GM23338 (cell line): ENCODE results near the gene TNS3.

Experiments used
- EZH2 ChIP-seq: fragments of 200-600 bp; sonication (generic); IDR thresholded peaks from one replicate; pipeline ENCODE4 v1.8.0; 2017; ENCODE audit warnings: antibody characterized with exemption, mild to moderate bottlenecking, low read depth; ENCODE audit not compliant: unreplicated experiment
- NANOG ChIP-seq: IDR thresholded peaks from 2 replicates; pipeline ENCODE4 v1.6.1; 2016; ENCODE audit warnings: antibody characterized with exemption, borderline replicate concordance
- POLR2AphosphoS5 ChIP-seq: IDR thresholded peaks from 2 replicates; pipeline ENCODE4 v1.6.1; 2016; ENCODE audit warnings: antibody characterized with exemption, low read depth
- TF ChIP-seq, protein P1 (sequence below), 2 experiments: fragments of 200-600 bp in 1 of 2; sonication (generic) in 1 of 2; conservative IDR thresholded peaks; 2 replicates each; pipeline versions ENCODE4 v1.5.1 to v1.6.1; 2016 to 2017; ENCODE audit warnings: antibody characterized with exemption in 2 of 2, low read depth in 2 of 2, mild to moderate bottlenecking in 2 of 2, moderate library complexity in 1 of 2
- TF ChIP-seq, protein P2 (sequence below): IDR thresholded peaks from one replicate; pipeline ENCODE4 v1.6.1; 2018; ENCODE audit warnings: antibody characterized with exemption; ENCODE audit not compliant: unreplicated experiment

DNA sequence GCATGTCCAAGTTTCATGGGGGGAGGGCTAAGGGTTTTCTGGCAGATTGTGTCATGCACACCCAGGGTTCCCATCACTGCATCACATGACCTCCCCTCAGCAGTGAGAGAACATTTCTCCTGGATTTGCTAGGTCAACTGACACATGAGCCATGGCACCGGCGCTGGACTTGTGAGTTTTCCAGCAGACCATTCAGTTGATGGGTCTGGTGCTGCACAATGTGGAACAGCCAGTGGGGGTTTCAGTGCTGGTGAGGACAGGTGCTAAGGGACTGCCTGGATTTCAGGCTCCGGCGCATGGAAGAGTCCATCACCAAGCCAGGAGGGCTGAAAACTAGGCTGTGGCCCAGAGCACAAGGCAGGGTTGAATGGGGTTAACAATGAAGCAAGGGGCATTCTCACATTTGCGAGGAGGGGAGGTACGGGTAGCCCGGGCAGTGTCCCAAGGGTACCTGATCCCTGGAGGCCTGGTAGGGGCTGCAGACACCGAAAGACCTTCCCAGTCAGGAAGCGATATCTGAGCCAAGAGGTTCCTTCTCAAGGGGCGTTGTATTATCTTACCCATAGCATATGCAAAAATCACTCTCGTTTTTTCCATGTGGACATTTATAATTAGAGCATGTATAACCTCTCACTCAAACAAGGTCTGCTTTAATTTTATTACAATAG is 203.0 kb downstream of the TNS3 start:
- TF ChIP-seq, protein P1, sequence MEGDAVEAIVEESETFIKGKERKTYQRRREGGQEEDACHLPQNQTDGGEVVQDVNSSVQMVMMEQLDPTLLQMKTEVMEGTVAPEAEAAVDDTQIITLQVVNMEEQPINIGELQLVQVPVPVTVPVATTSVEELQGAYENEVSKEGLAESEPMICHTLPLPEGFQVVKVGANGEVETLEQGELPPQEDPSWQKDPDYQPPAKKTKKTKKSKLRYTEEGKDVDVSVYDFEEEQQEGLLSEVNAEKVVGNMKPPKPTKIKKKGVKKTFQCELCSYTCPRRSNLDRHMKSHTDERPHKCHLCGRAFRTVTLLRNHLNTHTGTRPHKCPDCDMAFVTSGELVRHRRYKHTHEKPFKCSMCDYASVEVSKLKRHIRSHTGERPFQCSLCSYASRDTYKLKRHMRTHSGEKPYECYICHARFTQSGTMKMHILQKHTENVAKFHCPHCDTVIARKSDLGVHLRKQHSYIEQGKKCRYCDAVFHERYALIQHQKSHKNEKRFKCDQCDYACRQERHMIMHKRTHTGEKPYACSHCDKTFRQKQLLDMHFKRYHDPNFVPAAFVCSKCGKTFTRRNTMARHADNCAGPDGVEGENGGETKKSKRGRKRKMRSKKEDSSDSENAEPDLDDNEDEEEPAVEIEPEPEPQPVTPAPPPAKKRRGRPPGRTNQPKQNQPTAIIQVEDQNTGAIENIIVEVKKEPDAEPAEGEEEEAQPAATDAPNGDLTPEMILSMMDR (conservative IDR thresholded peaks at IDR 0.05; ENCODE audit: low read depth in 2 of 2), result no peak
- no peak for TF ChIP-seq EZH2
- no peak for TF ChIP-seq POLR2AphosphoS5
- TF ChIP-seq, protein P2, sequence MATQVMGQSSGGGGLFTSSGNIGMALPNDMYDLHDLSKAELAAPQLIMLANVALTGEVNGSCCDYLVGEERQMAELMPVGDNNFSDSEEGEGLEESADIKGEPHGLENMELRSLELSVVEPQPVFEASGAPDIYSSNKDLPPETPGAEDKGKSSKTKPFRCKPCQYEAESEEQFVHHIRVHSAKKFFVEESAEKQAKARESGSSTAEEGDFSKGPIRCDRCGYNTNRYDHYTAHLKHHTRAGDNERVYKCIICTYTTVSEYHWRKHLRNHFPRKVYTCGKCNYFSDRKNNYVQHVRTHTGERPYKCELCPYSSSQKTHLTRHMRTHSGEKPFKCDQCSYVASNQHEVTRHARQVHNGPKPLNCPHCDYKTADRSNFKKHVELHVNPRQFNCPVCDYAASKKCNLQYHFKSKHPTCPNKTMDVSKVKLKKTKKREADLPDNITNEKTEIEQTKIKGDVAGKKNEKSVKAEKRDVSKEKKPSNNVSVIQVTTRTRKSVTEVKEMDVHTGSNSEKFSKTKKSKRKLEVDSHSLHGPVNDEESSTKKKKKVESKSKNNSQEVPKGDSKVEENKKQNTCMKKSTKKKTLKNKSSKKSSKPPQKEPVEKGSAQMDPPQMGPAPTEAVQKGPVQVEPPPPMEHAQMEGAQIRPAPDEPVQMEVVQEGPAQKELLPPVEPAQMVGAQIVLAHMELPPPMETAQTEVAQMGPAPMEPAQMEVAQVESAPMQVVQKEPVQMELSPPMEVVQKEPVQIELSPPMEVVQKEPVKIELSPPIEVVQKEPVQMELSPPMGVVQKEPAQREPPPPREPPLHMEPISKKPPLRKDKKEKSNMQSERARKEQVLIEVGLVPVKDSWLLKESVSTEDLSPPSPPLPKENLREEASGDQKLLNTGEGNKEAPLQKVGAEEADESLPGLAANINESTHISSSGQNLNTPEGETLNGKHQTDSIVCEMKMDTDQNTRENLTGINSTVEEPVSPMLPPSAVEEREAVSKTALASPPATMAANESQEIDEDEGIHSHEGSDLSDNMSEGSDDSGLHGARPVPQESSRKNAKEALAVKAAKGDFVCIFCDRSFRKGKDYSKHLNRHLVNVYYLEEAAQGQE, result no peak
- no peak for TF ChIP-seq NANOG
